ENCODE measurements around the gene ELL2. TPM values are rescaled to one million over a fixed set of nuclear protein-coding genes. Genes with fewer than 3 reads are reported as not detected.

ELL2 gene
- total RNA-seq, 4 donors from 2014 or later, result 58.2 to 128 (median 95.0) TPM

GRCh38 chr5:95845391-95845790 lies 116.3 kb downstream of the ELL2 start:
- Histone ChIP-seq H3K9me3 (no peaks in the 10 kb centered on the region), H3K4me3 (no peak overlapping the region), H3K36me3 (no peaks in the 10 kb centered on the region), H3K27me3 (no peaks in the 10 kb centered on the region), H3K27ac (no peak overlapping the region), H3K4me1 (peaks cover 27% of the 10 kb centered on the region)
- TF ChIP-seq POLR2A (IDR thresholded peaks at IDR 0.05) (no peak), CTCF (IDR thresholded peaks at IDR 0.05) (no peak), POLR2AphosphoS5 (IDR thresholded peaks at IDR 0.05) (no peak), EP300 (IDR thresholded peaks at IDR 0.05) (no peak)
- WGBS, result 72% methylated on average over 3 of the region's 3 CpGs
- DNase-seq (ENCODE audit: low spot score in 2 of 2), result no peak

- no peaks in the 10 kb centered on the region for H3K9me3 ChIP-seq
- peaks cover 34% of the 10 kb centered on the region for H3K4me1 ChIP-seq
- TF ChIP-seq EP300 (IDR thresholded peaks at IDR 0.05) (no peak), CTCF (IDR thresholded peaks at IDR 0.05) (no peak), POLR2A (IDR thresholded peaks at IDR 0.05) (no peak), POLR2AphosphoS5 (IDR thresholded peaks at IDR 0.05) (no peak)
- DNase-seq (ENCODE audit: low spot score in 2 of 2), result no peak
- WGBS, result 41% methylated on average over 3 of the region's 3 CpGs
- no peaks in the 10 kb centered on the region for H3K36me3 ChIP-seq
- H3K4me3 ChIP-seq, result no peak overlapping the region
- H3K27me3 ChIP-seq, result no peaks in the 10 kb centered on the region
- peak overlapping the region; percentile 11 for H3K27ac ChIP-seq
Observed at GRCh38 chr5:95843733-95844223, 117.9 kb downstream of the ELL2 start.

- Histone ChIP-seq H3K4me3 (no peak overlapping the region), H3K36me3 (no peaks in the 10 kb centered on the region), H3K27ac (peak overlapping the region; percentile 69), H3K4me1 (peaks cover 34% of the 10 kb centered on the region), H3K9me3 (no peaks in the 10 kb centered on the region), H3K27me3 (no peaks in the 10 kb centered on the region)
- TF ChIP-seq POLR2AphosphoS5 (IDR thresholded peaks at IDR 0.05), result no peak
- TF ChIP-seq EP300 (IDR thresholded peaks at IDR 0.05), result no peak
- no peak for TF ChIP-seq POLR2A (IDR thresholded peaks at IDR 0.05)
- TF ChIP-seq CTCF (IDR thresholded peaks at IDR 0.05), result no peak
- peak in 1 of 2 donors; percentile 67 for DNase-seq (ENCODE audit: low spot score in 2 of 2)
- WGBS, result 71% methylated on average over 11 of the region's 11 CpGs
Observed at GRCh38 chr5:95842854-95843544, 118.7 kb downstream of the ELL2 start.

GRCh38 chr5:95841914-95842812 lies 119.5 kb downstream of the ELL2 start:
- peak in 1 of 2 donors; percentile 82 for DNase-seq (ENCODE audit: low spot score in 2 of 2)
- no peaks in the 10 kb centered on the region for H3K27me3 ChIP-seq
- WGBS, result 72% methylated on average over 8 of the region's 8 CpGs
- no peaks in the 10 kb centered on the region for H3K36me3 ChIP-seq
- H3K9me3 ChIP-seq, result no peaks in the 10 kb centered on the region
- H3K4me3 ChIP-seq, result no peak overlapping the region
- TF ChIP-seq POLR2A (IDR thresholded peaks at IDR 0.05), result no peak
- peak; percentile 2 to 93 (median 90) for TF ChIP-seq POLR2AphosphoS5 (IDR thresholded peaks at IDR 0.05)
- peaks cover 34% of the 10 kb centered on the region for H3K4me1 ChIP-seq
- peak overlapping the region; percentile 69 for H3K27ac ChIP-seq

GRCh38 chr5:95840956-95841705 lies 120.5 kb downstream of the ELL2 start:
- H3K9me3 ChIP-seq, result no peaks in the 10 kb centered on the region
- no peaks in the 10 kb centered on the region for H3K27me3 ChIP-seq
- no peak for TF ChIP-seq POLR2A (IDR thresholded peaks at IDR 0.05)
- TF ChIP-seq POLR2AphosphoS5 (IDR thresholded peaks at IDR 0.05), result no peak
- TF ChIP-seq CTCF (IDR thresholded peaks at IDR 0.05), result no peak
- no peak for TF ChIP-seq EP300 (IDR thresholded peaks at IDR 0.05)
- H3K4me3 ChIP-seq, result no peak overlapping the region
- peaks cover 36% of the 10 kb centered on the region for H3K4me1 ChIP-seq
- no peak for DNase-seq (ENCODE audit: low spot score in 2 of 2)
- no peaks in the 10 kb centered on the region for H3K36me3 ChIP-seq
- WGBS, result 89% methylated on average over 1 of the region's 1 CpG
- H3K27ac ChIP-seq, result peak overlapping the region; percentile 69

Measured in suprapubic skin (tissue), 4 donors.